CD4-positive, alpha-beta memory T cell (primary cell): ENCODE results near the gene ERC1. TPM values are rescaled to one million over a fixed set of nuclear protein-coding genes. Genes with fewer than 3 reads are reported as not detected.

Experiments
- CTCF ChIA-PET: fragments of 350-600 bp; sonication (Branson Sonifier 250); formaldehyde crosslinking; loops from one replicate; lab custom pipeline; 2021; ENCODE audit warnings: inconsistent platforms; ENCODE audit not compliant: partially characterized antibody; lab: Charles Lee
- POLR2A ChIA-PET: fragments of 350-600 bp; sonication (Branson Sonifier 250); formaldehyde crosslinking; loops from one replicate; lab custom pipeline; 2021; ENCODE audit not compliant: partially characterized antibody; lab: Charles Lee
- DNase-seq, 5 donors: peaks; one replicate each; pipeline versions ENCODE4 v3.0.0 to v3.0.0-alpha.2; 2020 to 2022; ENCODE audit warnings: mixed read lengths in 1 of 5
- H3K27ac ChIP-seq: one replicate; pipeline ENCODE4 v1.7.0; 2013; ENCODE audit warnings: low read depth, low read length
- H3K27me3 ChIP-seq: 2 replicates; pipeline ENCODE4 v1.7.0; 2013; ENCODE audit warnings: mild to moderate bottlenecking, low read length, moderate library complexity; ENCODE audit not compliant: insufficient read depth
- H3K36me3 ChIP-seq: 2 replicates; pipeline ENCODE4 v1.7.0; 2013; ENCODE audit warnings: mild to moderate bottlenecking, low read length, moderate library complexity; ENCODE audit not compliant: insufficient read depth
- H3K4me1 ChIP-seq: 2 replicates; pipeline ENCODE4 v1.7.0; 2013; ENCODE audit warnings: mild to moderate bottlenecking, low read length, moderate library complexity; ENCODE audit not compliant: insufficient read depth
- H3K4me3 ChIP-seq, 2 donors: one replicate each; pipeline ENCODE4 v1.7.0; 2013; ENCODE audit warnings: low read length in 2 of 2, mild to moderate bottlenecking in 1 of 2
- H3K9me3 ChIP-seq, 2 donors: one replicate each; pipeline ENCODE4 v1.7.0; 2013; ENCODE audit warnings: low read length in 2 of 2, control low read depth in 1 of 2; ENCODE audit not compliant: control insufficient read depth in 1 of 2
- H3K27ac Mint-ChIP-seq, 7 donors: one replicate each; pipeline ENCODE4 v1.8.0; 2020 to 2021; ENCODE audit warnings: mixed read lengths in 7 of 7, mild to moderate bottlenecking in 6 of 7, inconsistent platforms in 3 of 7, moderate library complexity in 3 of 7
- H3K27me3 Mint-ChIP-seq, 2 donors: one replicate each; pipeline ENCODE4 v1.8.0; 2020 to 2021; ENCODE audit warnings: mixed read lengths in 2 of 2
- H3K36me3 Mint-ChIP-seq, 2 donors: one replicate each; pipeline ENCODE4 v1.8.0; 2020 to 2021; ENCODE audit warnings: mixed read lengths in 2 of 2, inconsistent platforms in 1 of 2, mild to moderate bottlenecking in 1 of 2
- H3K4me1 Mint-ChIP-seq, 4 donors: one replicate each; pipeline ENCODE4 v1.8.0; 2020 to 2021; ENCODE audit warnings: mixed read lengths in 4 of 4, mild to moderate bottlenecking in 1 of 4
- H3K4me3 Mint-ChIP-seq, 8 donors: one replicate each; pipeline ENCODE4 v1.8.0; 2020 to 2021; ENCODE audit warnings: mixed read lengths in 8 of 8, mild to moderate bottlenecking in 7 of 8, moderate library complexity in 6 of 8, inconsistent platforms in 3 of 8
- H3K9me3 Mint-ChIP-seq, 8 donors: one replicate each; pipeline ENCODE4 v1.8.0; 2020 to 2021; ENCODE audit warnings: mixed read lengths in 8 of 8, mild to moderate bottlenecking in 5 of 8, inconsistent platforms in 3 of 8, moderate library complexity in 1 of 8
- intact Hi-C: fragments of 100-400 bp; cut with micrococcal nuclease; formaldehyde crosslinking; loops from one replicate; pipeline ENCODE4 v1.15.1; 2023
- polyA plus RNA-seq, 2 donors: library from polyadenylated mRNA; unstranded; fragments of 300-500 nt; fragmentation: Illumina TruSeq; gene quantifications; one replicate each; pipeline ENCODE4 v1.2.3, GENCODE V29; 2021
- total RNA-seq, 2 experiments: library from RNA; stranded (reverse); gene quantifications; one replicate each; pipeline ENCODE4 v1.2.3, GENCODE V29; 2021

The ERC1 gene
- total and polyA plus RNA-seq, 4 experiments from 2014 or later = 4.0 to 41.7 (median 28.7) TPM

- CTCF ChIA-PET = interaction anchor here (0.7 to 1.5 kb wide), 5 partner anchors 12 to 318 kb away, joined by 3 read pairs; no protein-coding TSS in a partner anchor
Observed at GRCh38 chr12:1435456-1435855, 444.4 kb downstream of the ERC1 start.

GRCh38 chr12:1436015-1436414, 445.0 kb downstream of the ERC1 start:
- Mint-ChIP-seq H3K9me3 (no peaks in the 10 kb centered on the region), H3K27ac (no peak overlapping the region), H3K4me3 (no peak overlapping the region), H3K27me3 (no peaks in the 10 kb centered on the region), H3K4me1 (no peaks in the 10 kb centered on the region), H3K36me3 (peaks cover 2 to 5% of the 10 kb centered on the region in 2 donors)
- no peak overlapping the region for H3K27ac ChIP-seq
- CTCF ChIA-PET = interaction anchor here (0.7 to 1.5 kb wide), 4 partner anchors 12 to 318 kb away, joined by 3 read pairs; no protein-coding TSS in a partner anchor
- no peak overlapping the region for H3K4me3 ChIP-seq
- intact Hi-C loops = no loop called here
- no peak for DNase-seq
- POLR2A ChIA-PET = no interaction called here
- H3K27me3 ChIP-seq = no peaks in the 10 kb centered on the region
- H3K36me3 ChIP-seq = no peaks in the 10 kb centered on the region
- no peaks in the 10 kb centered on the region for H3K9me3 ChIP-seq
- no peaks in the 10 kb centered on the region for H3K4me1 ChIP-seq

More at GRCh38 chr12:1435456-1435855, 444.4 kb downstream of the ERC1 start:
- H3K27me3 ChIP-seq = no peaks in the 10 kb centered on the region
- no peak overlapping the region for H3K4me3 Mint-ChIP-seq
- no peaks in the 10 kb centered on the region for H3K36me3 ChIP-seq
- H3K4me1 ChIP-seq = no peaks in the 10 kb centered on the region
- POLR2A ChIA-PET = no interaction called here
- H3K27ac ChIP-seq = no peak overlapping the region
- no peak for DNase-seq
- no peaks in the 10 kb centered on the region for H3K4me1 Mint-ChIP-seq
- peaks cover 2 to 5% of the 10 kb centered on the region in 2 donors for H3K36me3 Mint-ChIP-seq
- no peak overlapping the region for H3K27ac Mint-ChIP-seq
- intact Hi-C loops = no loop called here
- no peaks in the 10 kb centered on the region for H3K9me3 Mint-ChIP-seq
- no peak overlapping the region for H3K4me3 ChIP-seq
- no peaks in the 10 kb centered on the region for H3K27me3 Mint-ChIP-seq
- no peaks in the 10 kb centered on the region for H3K9me3 ChIP-seq

- H3K4me3 Mint-ChIP-seq = no peak overlapping the region
- no peaks in the 10 kb centered on the region for H3K4me1 ChIP-seq
- no peak overlapping the region for H3K27ac Mint-ChIP-seq
- H3K27ac ChIP-seq = no peak overlapping the region
- H3K27me3 Mint-ChIP-seq = no peaks in the 10 kb centered on the region
- no peaks in the 10 kb centered on the region for H3K9me3 ChIP-seq
- ChIA-PET POLR2A (no interaction called here), CTCF (no interaction called here)
- intact Hi-C loops = no loop called here
- no peaks in the 10 kb centered on the region for H3K4me1 Mint-ChIP-seq
- H3K36me3 Mint-ChIP-seq = peaks cover 2 to 8% of the 10 kb centered on the region in 2 donors
- no peaks in the 10 kb centered on the region for H3K36me3 ChIP-seq
- DNase-seq = no peak
- no peak overlapping the region for H3K4me3 ChIP-seq
- no peaks in the 10 kb centered on the region for H3K9me3 Mint-ChIP-seq
- H3K27me3 ChIP-seq = no peaks in the 10 kb centered on the region
Observed at GRCh38 chr12:1436981-1437380, 446.0 kb downstream of the ERC1 start.

GRCh38 chr12:1439201-1439600, 448.2 kb downstream of the ERC1 start:
- Histone ChIP-seq H3K9me3 (no peaks in the 10 kb centered on the region), H3K27me3 (no peaks in the 10 kb centered on the region), H3K36me3 (no peaks in the 10 kb centered on the region), H3K4me3 (no peak overlapping the region), H3K27ac (no peak overlapping the region), H3K4me1 (no peaks in the 10 kb centered on the region)
- Mint-ChIP-seq H3K4me3 (no peak overlapping the region), H3K27ac (no peak overlapping the region), H3K9me3 (no peaks in the 10 kb centered on the region), H3K36me3 (peaks cover 7 to 19% of the 10 kb centered on the region in 2 donors), H3K27me3 (no peaks in the 10 kb centered on the region), H3K4me1 (no peaks in the 10 kb centered on the region)
- no peak for DNase-seq
- intact Hi-C loops = no loop called here
- POLR2A ChIA-PET = no interaction called here
- CTCF ChIA-PET = no interaction called here

GRCh38 chr12:1439687-1440086, 448.7 kb downstream of the ERC1 start:
- peaks cover 7 to 24% of the 10 kb centered on the region in 2 donors for H3K36me3 Mint-ChIP-seq
- ChIA-PET POLR2A (no interaction called here), CTCF (no interaction called here)
- Histone ChIP-seq H3K9me3 (no peaks in the 10 kb centered on the region), H3K27me3 (no peaks in the 10 kb centered on the region), H3K36me3 (no peaks in the 10 kb centered on the region), H3K4me3 (no peak overlapping the region), H3K27ac (no peak overlapping the region), H3K4me1 (no peaks in the 10 kb centered on the region)
- intact Hi-C loops = no loop called here
- no peak for DNase-seq
- H3K4me3 Mint-ChIP-seq = no peak overlapping the region
- no peaks in the 10 kb centered on the region for H3K9me3 Mint-ChIP-seq
- H3K4me1 Mint-ChIP-seq = no peaks in the 10 kb centered on the region
- H3K27me3 Mint-ChIP-seq = no peaks in the 10 kb centered on the region
- H3K27ac Mint-ChIP-seq = no peak overlapping the region

GRCh38 chr12:1443421-1444141, 452.6 kb downstream of the ERC1 start:
- Histone ChIP-seq H3K4me3 (no peak overlapping the region), H3K27ac (no peak overlapping the region), H3K4me1 (no peaks in the 10 kb centered on the region), H3K36me3 (no peaks in the 10 kb centered on the region), H3K9me3 (no peaks in the 10 kb centered on the region), H3K27me3 (no peaks in the 10 kb centered on the region)
- peaks cover 24 to 47% of the 10 kb centered on the region in 2 donors for H3K36me3 Mint-ChIP-seq
- no peak for DNase-seq
- intact Hi-C loops = no loop called here
- CTCF ChIA-PET = no interaction called here
- no peak overlapping the region for H3K4me3 Mint-ChIP-seq
- H3K9me3 Mint-ChIP-seq = peaks cover 0 to 1% (median 0%) of the 10 kb centered on the region in 8 donors
- no peak overlapping the region for H3K27ac Mint-ChIP-seq
- POLR2A ChIA-PET = no interaction called here
- H3K4me1 Mint-ChIP-seq = no peaks in the 10 kb centered on the region
- H3K27me3 Mint-ChIP-seq = no peaks in the 10 kb centered on the region

GRCh38 chr12:1444142-1444516, 453.1 kb downstream of the ERC1 start:
- intact Hi-C loops = no loop called here
- DNase-seq = no peak
- ChIA-PET POLR2A (no interaction called here), CTCF (no interaction called here)
- Mint-ChIP-seq H3K4me1 (no peaks in the 10 kb centered on the region), H3K27ac (no peak overlapping the region), H3K4me3 (no peak overlapping the region), H3K27me3 (no peaks in the 10 kb centered on the region), H3K9me3 (peaks cover 0 to 2% (median 0%) of the 10 kb centered on the region in 8 donors), H3K36me3 (peaks cover 27 to 52% of the 10 kb centered on the region in 2 donors)
- Histone ChIP-seq H3K4me3 (no peak overlapping the region), H3K36me3 (no peaks in the 10 kb centered on the region), H3K27me3 (no peaks in the 10 kb centered on the region), H3K27ac (no peak overlapping the region), H3K9me3 (no peaks in the 10 kb centered on the region), H3K4me1 (no peaks in the 10 kb centered on the region)
